Tibial artery (tissue), 4 donors: ENCODE results near the gene CYTH1.
"Not testable (repeated sequence)": the region's sequence is repeated elsewhere in the genome, so short reads cannot be mapped to it uniquely, and the experiment has no call there.

Source experiments
- DNase-seq, 2 donors: peaks; one replicate each; pipeline ENCODE4 v3.0.0-alpha.2; 2019
- H3K27ac ChIP-seq, 2 donors: fragments of 200-600 bp; sonication (generic) in 1 of 2; 1 replicate in 1 of 2; 2 replicates in 1 of 2; pipeline ENCODE4 v1.5.1; 2018 to 2019; ENCODE audit warnings: mild to moderate bottlenecking in 1 of 2
- H3K27me3 ChIP-seq, 2 donors: fragments of 200-600 bp; sonication (generic) in 1 of 2; one replicate each; pipeline versions ENCODE4 v1.5.1 to v1.6.0; 2016 to 2019
- H3K36me3 ChIP-seq, 3 donors: fragments of 200-600 bp; sonication (generic) in 2 of 3; one replicate each; pipeline ENCODE4 v1.5.1; 2016 to 2019; ENCODE audit warnings: mild to moderate bottlenecking in 2 of 3
- H3K4me1 ChIP-seq, 4 donors: fragments of 200-600 bp; sonication (generic) in 2 of 4; 1 replicate in 3 of 4; 2 replicates in 1 of 4; pipeline ENCODE4 v1.5.1; 2016 to 2019
- H3K4me3 ChIP-seq, 2 donors: fragments of 200-600 bp; sonication (generic) in 1 of 2; 1 replicate in 1 of 2; 2 replicates in 1 of 2; pipeline ENCODE4 v1.5.1; 2018 to 2019; ENCODE audit warnings: mild to moderate bottlenecking in 2 of 2
- H3K9me3 ChIP-seq, 3 donors: fragments of 200-600 bp; sonication (generic) in 1 of 3; one replicate each; pipeline ENCODE4 v1.5.1; 2016 to 2019
- CTCF ChIP-seq, 2 experiments: fragments of 200-600 bp in 1 of 2; fragments of 450-650 bp in 1 of 2; IDR thresholded peaks; one replicate each; pipeline ENCODE4 v1.5.1; 2017 to 2019; ENCODE audit warnings: antibody characterized with exemption in 2 of 2, mild to moderate bottlenecking in 1 of 2, moderate library complexity in 1 of 2
- intact Hi-C: fragments of 100-400 bp; cut with DNase I; formaldehyde crosslinking; loops from one replicate; pipeline ENCODE4 v1.15.0; 2023; ENCODE audit warnings: low total_unique reads

CYTH1 gene

GRCh38 chr17:78780335-78780734 is 1.7 kb downstream of the CYTH1 start:
- Histone ChIP-seq H3K4me1 (peaks cover 0 to 20% (median 9%) of the 10 kb centered on the region in 4 donors), H3K9me3 (no peaks in the 10 kb centered on the region), H3K36me3 (no peaks in the 10 kb centered on the region), H3K27ac (peak overlapping the region; percentile 87 to 88), H3K4me3 (peak overlapping the region in 1 of 2 donors; percentile 85), H3K27me3 (no peaks in the 10 kb centered on the region)
- TF ChIP-seq CTCF (IDR thresholded peaks at IDR 0.05): no peak
- intact Hi-C loops: no loop called here
- DNase-seq: no peak

DNA sequence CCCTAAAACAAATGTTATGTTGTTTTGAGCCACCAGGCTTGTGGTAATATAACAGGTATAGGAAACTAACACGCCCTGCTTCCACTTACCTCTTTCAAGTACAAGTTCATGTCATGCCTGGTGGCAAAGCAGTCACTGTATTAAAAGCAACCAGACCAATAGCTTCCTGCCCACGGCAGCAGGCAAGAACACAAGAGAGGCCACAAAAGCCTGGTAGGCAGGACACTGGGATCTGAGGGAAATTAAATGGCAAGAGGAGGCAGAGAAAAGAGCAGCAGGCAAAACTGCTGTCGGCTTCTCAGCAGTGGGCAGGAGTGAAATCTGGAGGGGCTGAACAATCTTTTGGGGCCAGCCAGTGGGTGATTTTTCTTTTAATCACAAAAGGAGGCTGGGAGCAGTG is 2.2 kb downstream of the CYTH1 start:
- Histone ChIP-seq H3K27me3 (no peaks in the 10 kb centered on the region), H3K4me3 (no peak overlapping the region), H3K4me1 (peaks cover 0 to 20% (median 9%) of the 10 kb centered on the region in 4 donors), H3K9me3 (no peaks in the 10 kb centered on the region), H3K27ac (peak overlapping the region; percentile 87 to 88), H3K36me3 (no peaks in the 10 kb centered on the region)
- intact Hi-C loops: no loop called here
- no peak for TF ChIP-seq CTCF (IDR thresholded peaks at IDR 0.05)
- peak in 1 of 2 donors; percentile 35 for DNase-seq

DNA sequence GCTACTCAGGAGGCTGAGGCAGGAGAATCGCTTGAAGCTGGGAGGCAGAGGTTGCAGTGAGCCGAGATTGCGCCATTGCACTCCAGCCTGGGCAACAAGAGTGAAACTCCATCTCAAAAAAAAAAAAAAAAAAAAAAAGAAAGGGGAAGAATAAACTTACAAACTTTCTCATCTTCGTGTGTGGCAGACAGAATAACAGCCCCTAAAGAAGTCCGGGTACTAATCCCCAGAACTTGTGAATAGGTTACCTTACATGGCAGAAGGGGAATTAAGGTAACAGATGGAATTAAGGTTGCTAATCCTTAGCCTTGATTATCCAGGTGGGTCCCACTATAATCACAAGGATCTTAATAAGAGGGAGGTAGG is 2.8 kb downstream of the CYTH1 start:
- H3K4me3 ChIP-seq: not testable (repeated sequence)

GRCh38 chr17:78777881-78778280 is 4.2 kb downstream of the CYTH1 start:
- no peak for DNase-seq
- intact Hi-C loops: no loop called here

More for the DNA sequence above, 2.8 kb downstream of the CYTH1 start:
- H3K4me1 ChIP-seq: peaks cover 0 to 20% (median 9%) of the 10 kb centered on the region in 4 donors
- H3K27me3 ChIP-seq, H3K27ac ChIP-seq, H3K9me3 ChIP-seq, intact Hi-C loops, H3K36me3 ChIP-seq, DNase-seq: not testable (repeated sequence)

DNA sequence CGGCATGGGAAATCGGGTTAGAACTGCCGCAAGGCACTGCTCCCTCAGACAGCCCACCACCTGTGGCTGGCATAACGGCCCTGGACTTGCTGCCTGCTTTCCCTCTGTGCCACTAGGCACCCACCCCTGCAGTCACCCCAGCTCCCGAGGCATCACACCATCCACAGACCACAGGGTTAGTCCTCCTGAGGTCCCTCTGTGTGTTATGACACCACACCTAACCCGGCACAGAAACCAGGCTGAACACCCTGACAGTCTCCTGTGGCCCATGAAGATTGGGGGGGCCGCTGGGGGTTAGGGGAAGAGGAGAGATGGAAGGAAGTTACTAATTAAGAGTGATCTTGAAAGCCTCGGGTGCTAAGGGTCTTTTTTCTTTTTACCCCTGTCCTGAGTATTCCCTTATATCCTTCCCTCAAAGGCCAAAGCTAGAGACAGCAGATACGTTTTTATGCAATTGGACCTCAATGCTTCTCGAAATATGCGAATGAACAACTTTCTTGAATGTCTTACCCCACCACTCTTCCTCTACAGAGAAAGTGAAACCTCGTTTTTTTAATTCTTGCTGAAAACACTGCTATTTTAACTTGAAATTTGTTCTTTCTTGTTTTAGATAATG is 7.0 kb downstream of the CYTH1 start:
- Histone ChIP-seq H3K4me1 (peaks cover 0 to 7% (median 1%) of the 10 kb centered on the region in 4 donors), H3K4me3 (no peak overlapping the region), H3K27me3 (no peaks in the 10 kb centered on the region), H3K9me3 (no peaks in the 10 kb centered on the region), H3K36me3 (no peaks in the 10 kb centered on the region), H3K27ac (peak overlapping the region; percentile 29 to 48)
- DNase-seq: no peak
- intact Hi-C loops: no loop called here
- TF ChIP-seq CTCF (IDR thresholded peaks at IDR 0.05): no peak

More at GRCh38 chr17:78777881-78778280, 4.2 kb downstream of the CYTH1 start:
- Histone ChIP-seq H3K36me3 (no peaks in the 10 kb centered on the region), H3K27me3 (no peaks in the 10 kb centered on the region), H3K4me1 (peaks cover 0 to 19% (median 8%) of the 10 kb centered on the region in 4 donors), H3K4me3 (no peak overlapping the region), H3K9me3 (no peaks in the 10 kb centered on the region), H3K27ac (no peak overlapping the region)
- TF ChIP-seq CTCF (IDR thresholded peaks at IDR 0.05): no peak

- no peak for TF ChIP-seq CTCF (IDR thresholded peaks at IDR 0.05)
Observed at GRCh38 chr17:78774453-78774852, 7.6 kb downstream of the CYTH1 start.

More at GRCh38 chr17:78774453-78774852, 7.6 kb downstream of the CYTH1 start:
- DNase-seq: no peak
- intact Hi-C loops: no loop called here
- no peak overlapping the region for H3K4me3 ChIP-seq
- no peaks in the 10 kb centered on the region for H3K27me3 ChIP-seq
- H3K4me1 ChIP-seq: peaks cover 0 to under 1% (median 0%) of the 10 kb centered on the region in 4 donors
- no peaks in the 10 kb centered on the region for H3K36me3 ChIP-seq
- H3K27ac ChIP-seq: peak overlapping the region; percentile 29 to 48
- no peaks in the 10 kb centered on the region for H3K9me3 ChIP-seq
